HepG2 (cell line): ENCODE measurements around the gene KIF1B. TPM values are rescaled to one million over a fixed set of nuclear protein-coding genes. Genes with fewer than 3 reads are reported as not detected.

Experiments
- ATAC-seq: fragments of 200-7000 bp; cut with Tn5 transposase; 3 replicates; pipeline ENCODE4 v1.9.1; 2020; ENCODE audit warnings: mild to moderate bottlenecking, moderate library complexity
- BruUV-seq: library from RNA; stranded (reverse); fragments of 400-500 nt; replicated peaks from 2 replicates; lab custom pipeline; 2021; lab: Mats Ljungman, UMichigan
- CTCF ChIA-PET: fragments of 300-600 bp; formaldehyde crosslinking; extraction: SDS; loops from one replicate; lab custom pipeline; 2021; ENCODE audit warnings: low total read pairs, inconsistent platforms, low intra/inter-chr PET ratio; lab: Yijun Ruan, JAX
- POLR2A ChIA-PET: fragments of 350-600 bp; sonication (Branson Sonifier 250); formaldehyde crosslinking; loops from one replicate; lab custom pipeline; 2020; ENCODE audit warnings: antibody characterized with exemption, inconsistent platforms; lab: Yijun Ruan, JAX
- DNase-seq: peaks from one replicate; pipeline ENCODE4 v3.0.0-alpha.2; 2015; ENCODE audit warnings: low spot score
- FAIRE-seq: peaks from 3 replicates; lab custom pipeline; 2011; peaks lifted over from hg19 to GRCh38; lab: Jason Lieb, UNC
- H2AFZ ChIP-seq: one replicate; pipeline ENCODE4 v1.6.1; 2011; ENCODE audit warnings: low read length, inconsistent platforms
- H3K27ac ChIP-seq: fragments of 300-600 bp; 3 replicates; pipeline ENCODE4 v1.8.0; 2011; ENCODE audit warnings: mixed run types, mild to moderate bottlenecking, mixed read lengths, low read length, inconsistent platforms; ENCODE audit not compliant: insufficient read depth; ENCODE audit errors: extremely low read length
- H3K27me3 ChIP-seq, 2 experiments: fragments of 200-600 bp in 1 of 2; 2 replicates in 1 of 2; 3 replicates in 1 of 2; pipeline versions ENCODE4 v1.6.0 to v1.8.0; 2011; ENCODE audit warnings: low read length in 2 of 2, mild to moderate bottlenecking in 2 of 2, moderate library complexity in 2 of 2, inconsistent platforms in 1 of 2; ENCODE audit not compliant: insufficient read depth in 2 of 2, control insufficient read depth in 1 of 2
- H3K36me3 ChIP-seq, 2 experiments: fragments of 200-600 bp in 1 of 2; replicated peaks in 1 of 2; 2 replicates in 1 of 2; 3 replicates in 1 of 2; pipeline versions ENCODE4 v1.5.1 to v1.8.0; 2011; ENCODE audit warnings: low read length in 2 of 2, inconsistent platforms in 1 of 2; ENCODE audit not compliant: insufficient read depth in 2 of 2, control insufficient read depth in 1 of 2
- H3K4me1 ChIP-seq: 2 replicates; pipeline ENCODE4 v1.5.1; 2012; ENCODE audit warnings: low read length, inconsistent platforms; ENCODE audit not compliant: insufficient read depth
- H3K4me2 ChIP-seq: 2 replicates; pipeline ENCODE4 v1.6.0; 2011; ENCODE audit warnings: low read depth, low read length, inconsistent platforms
- H3K4me3 ChIP-seq, 3 experiments: fragments of 200-600 bp in 1 of 3; sonication (generic), shearing (Covaris generic) in 1 of 3; replicated peaks in 1 of 3; 2 replicates each; pipeline ENCODE4 v1.5.1; 2011 to 2016; ENCODE audit warnings: low read length in 3 of 3, inconsistent platforms in 2 of 3, low read depth in 2 of 3, mild to moderate bottlenecking in 2 of 3, control low read depth in 1 of 3, mixed read lengths in 1 of 3; ENCODE audit not compliant: insufficient read depth in 1 of 3
- H3K79me2 ChIP-seq: one replicate; pipeline ENCODE4 v1.6.1; 2011; ENCODE audit warnings: low read length, inconsistent platforms; ENCODE audit not compliant: insufficient read depth
- H3K9ac ChIP-seq: 2 replicates; pipeline ENCODE4 v1.6.0; 2011; ENCODE audit warnings: mild to moderate bottlenecking, low read depth, low read length, inconsistent platforms; ENCODE audit not compliant: insufficient read depth
- H3K9me3 ChIP-seq: 2 replicates; pipeline ENCODE4 v1.5.1; 2012; ENCODE audit warnings: mild to moderate bottlenecking, low read length
- H4K20me1 ChIP-seq: 2 replicates; pipeline ENCODE4 v1.6.0; 2011; ENCODE audit warnings: inconsistent platforms, mild to moderate bottlenecking, low read length, moderate library complexity; ENCODE audit not compliant: insufficient read depth
- ASH2L ChIP-seq: fragments of 300-600, 200-600 bp; sonication (generic); IDR thresholded peaks from 2 replicates; pipeline ENCODE4 v1.7.0; 2017; ENCODE audit warnings: low read depth, mild to moderate bottlenecking, moderate library complexity, mixed read lengths, low read length; ENCODE audit not compliant: insufficient read length
- GPN1 ChIP-seq: sonication (generic); formaldehyde crosslinking; IDR thresholded peaks from 2 replicates; pipeline ENCODE4 v1.5.1; 2020; ENCODE audit warnings: missing genetic modification reagents, borderline replicate concordance
- HMG20A ChIP-seq: IDR thresholded peaks from 2 replicates; pipeline ENCODE4 v1.6.1; 2016; ENCODE audit warnings: borderline replicate concordance
- MAFK ChIP-seq, 2 experiments: IDR thresholded peaks in 1 of 2; conservative IDR thresholded peaks in 1 of 2; 2 replicates each; pipeline ENCODE4 v1.6.1; 2011; ENCODE audit warnings: improper control_type of control experiment in 2 of 2, low read length in 2 of 2
- SNAI1 ChIP-seq: sonication (generic); formaldehyde crosslinking; IDR thresholded peaks from 2 replicates; pipeline ENCODE4 v1.5.0; 2020; ENCODE audit warnings: mild to moderate bottlenecking, missing genetic modification reagents, borderline replicate concordance
- SP1 ChIP-seq, 2 experiments: fragments of 450-650 bp in 1 of 2; sonication (generic) in 1 of 2; formaldehyde crosslinking in 1 of 2; IDR thresholded peaks; 2 replicates each; pipeline versions ENCODE4 v1.4.0 to v1.6.1; 2016 to 2020; ENCODE audit warnings: missing genetic modification reagents in 1 of 2
- ZNF160 ChIP-seq: sonication (generic); formaldehyde crosslinking; IDR thresholded peaks from 2 replicates; pipeline ENCODE4 v1.8.0; 2022; ENCODE audit warnings: mild to moderate bottlenecking, inconsistent platforms, missing genetic modification reagents
- ZNF234 ChIP-seq: sonication (generic); formaldehyde crosslinking; conservative IDR thresholded peaks from 2 replicates; pipeline ENCODE4 v1.5.1; 2020; ENCODE audit warnings: mild to moderate bottlenecking, missing genetic modification reagents
- ZNF292 ChIP-seq: sonication (generic); formaldehyde crosslinking; IDR thresholded peaks from 2 replicates; pipeline ENCODE4 v1.8.1; 2022; ENCODE audit warnings: mild to moderate bottlenecking, low read depth, missing genetic modification reagents, borderline replicate concordance
- ZNF317 ChIP-seq: sonication (generic); formaldehyde crosslinking; IDR thresholded peaks from 2 replicates; pipeline ENCODE4 v1.5.0; 2020; ENCODE audit warnings: mild to moderate bottlenecking, missing genetic modification reagents
- ZNF556 ChIP-seq: sonication (generic); formaldehyde crosslinking; IDR thresholded peaks from 2 replicates; pipeline ENCODE4 v1.4.0; 2020; ENCODE audit warnings: mild to moderate bottlenecking, missing genetic modification reagents, borderline replicate concordance
- ZNF564 ChIP-seq: sonication (generic); formaldehyde crosslinking; IDR thresholded peaks from 2 replicates; pipeline ENCODE4 v1.8.1; 2023; ENCODE audit warnings: mild to moderate bottlenecking, missing genetic modification reagents
- ZNF839 ChIP-seq: sonication (generic); formaldehyde crosslinking; IDR thresholded peaks from 2 replicates; pipeline ENCODE4 v1.4.0; 2020; ENCODE audit warnings: missing genetic modification reagents, mild to moderate bottlenecking, borderline replicate concordance
- ZSCAN12 ChIP-seq: sonication (generic); formaldehyde crosslinking; IDR thresholded peaks from 2 replicates; pipeline ENCODE4 v1.9.0; 2021; ENCODE audit warnings: mild to moderate bottlenecking, missing genetic modification reagents
- WGBS: methylation state at CpG from one replicate; pipeline ENCODE4 v1.1.6; 2017; ENCODE audit warnings: low lambda C conversion rate; 5-methylcytosine and 5-hydroxymethylcytosine counted together
- in situ Hi-C: cut with HindIII; loops from 2 replicates; pipeline ENCODE4 v1.10.0; 2017; ENCODE audit warnings: low pct_unique_long_range_greater_than_20kb; ENCODE audit not compliant: extremely low pct_ligation_motif_present
- intact Hi-C: fragments of 100-400 bp; cut with micrococcal nuclease; formaldehyde crosslinking; loops from one replicate; pipeline ENCODE4 v1.10.0; 2022; ENCODE audit not compliant: unreplicated experiment
- polyA plus RNA-seq, 8 experiments: library from polyadenylated mRNA; depleted of rRNA in 3 of 8; stranded (reverse) in 7 of 8; unstranded in 1 of 8; fragments of >200 nt; fragmentation: Illumina TruSeq in 4 of 8; extraction: Trizol in 4 of 8; gene quantifications; 2 replicates each; pipeline versions ENCODE4 v1.2.1 to v1.2.3, GENCODE V29; 2011 to 2016; ENCODE audit warnings: low read depth in 4 of 8, missing spikeins in 1 of 8, mixed read lengths in 1 of 8; ENCODE audit not compliant: insufficient read depth in 1 of 8
- total RNA-seq, 5 experiments: library from RNA; depleted of rRNA; stranded (reverse); fragments of >200 nt; fragmentation: Illumina TruSeq; extraction: Trizol; gene quantifications; 2 replicates each; pipeline ENCODE4 v1.2.3, GENCODE V29; 2016; ENCODE audit warnings: low read depth in 1 of 5
- TF ChIP-seq, protein P1 (sequence below): sonication (generic); formaldehyde crosslinking; IDR thresholded peaks from 2 replicates; pipeline ENCODE4 v1.5.1; 2020; ENCODE audit warnings: mild to moderate bottlenecking, missing genetic modification reagents, moderate library complexity
- TF ChIP-seq, protein P2 (sequence below): sonication (generic); formaldehyde crosslinking; IDR thresholded peaks from 2 replicates; pipeline ENCODE4 v1.5.1; 2020; ENCODE audit warnings: mild to moderate bottlenecking, missing genetic modification reagents, borderline replicate concordance
- TF ChIP-seq, protein P3 (sequence below): sonication (generic); formaldehyde crosslinking; IDR thresholded peaks from 2 replicates; pipeline ENCODE4 v1.5.1; 2020; ENCODE audit warnings: missing genetic modification reagents, mild to moderate bottlenecking, borderline replicate concordance
- TF ChIP-seq, protein P4 (sequence below): sonication (generic); formaldehyde crosslinking; IDR thresholded peaks from 2 replicates; pipeline ENCODE4; 2020; ENCODE audit warnings: missing genetic modification reagents, mild to moderate bottlenecking, borderline replicate concordance

Gene KIF1B
- total and polyA plus RNA-seq, 2 of the 13 experiments (the other 11 are each of a cell fraction or from before 2014, with no cell fraction given) = 26.7 to 32.5 TPM

DNA sequence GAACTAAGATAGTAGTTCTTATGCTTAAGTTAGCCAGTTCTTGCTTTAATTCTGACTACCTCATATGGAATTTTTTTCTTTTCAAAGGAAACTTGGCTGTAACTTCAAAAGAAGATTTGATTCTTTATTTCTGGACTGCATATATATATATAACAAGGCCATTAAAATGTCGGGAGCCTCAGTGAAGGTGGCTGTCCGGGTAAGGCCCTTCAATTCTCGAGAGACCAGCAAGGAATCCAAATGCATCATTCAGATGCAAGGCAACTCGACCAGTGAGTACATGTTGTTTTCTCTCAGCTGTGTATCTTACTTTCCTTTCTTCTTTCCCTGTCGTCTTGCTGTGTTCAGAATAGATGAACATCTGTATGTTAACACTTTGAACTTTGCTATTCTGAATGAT, 21.8 kb downstream of the KIF1B start:
- CTCF ChIA-PET = no interaction called here

More for the DNA sequence above, 21.8 kb downstream of the KIF1B start:
- POLR2A ChIA-PET = no interaction called here
- H3K79me2 ChIP-seq = peaks cover 52% of the 10 kb centered on the region
- DNase-seq = no peak
- TF ChIP-seq ZNF292 (CRISPR knock-in tag) (no peak), ZSCAN12 (CRISPR knock-in tag) (no peak), ZNF160 (CRISPR knock-in tag) (no peak), ZNF234 (CRISPR knock-in tag) (no peak), MAFK (conservative IDR thresholded peaks at IDR 0.05 in 1 of 2, IDR thresholded peaks at IDR 0.05 in 1 of 2; ENCODE audit: low read length in 2 of 2) (no peak), ZNF564 (CRISPR knock-in tag) (no peak), SP1 (IDR thresholded peaks at IDR 0.05) (no peak), SP1 (CRISPR knock-in tag; IDR thresholded peaks at IDR 0.05) (no peak), GPN1 (CRISPR knock-in tag) (no peak), ASH2L (no peak), SNAI1 (CRISPR knock-in tag) (no peak), ZNF839 (CRISPR knock-in tag) (no peak), HMG20A (CRISPR knock-in tag) (no peak), ZNF317 (CRISPR knock-in tag) (no peak), ZNF556 (no peak)
- TF ChIP-seq, protein P1, sequence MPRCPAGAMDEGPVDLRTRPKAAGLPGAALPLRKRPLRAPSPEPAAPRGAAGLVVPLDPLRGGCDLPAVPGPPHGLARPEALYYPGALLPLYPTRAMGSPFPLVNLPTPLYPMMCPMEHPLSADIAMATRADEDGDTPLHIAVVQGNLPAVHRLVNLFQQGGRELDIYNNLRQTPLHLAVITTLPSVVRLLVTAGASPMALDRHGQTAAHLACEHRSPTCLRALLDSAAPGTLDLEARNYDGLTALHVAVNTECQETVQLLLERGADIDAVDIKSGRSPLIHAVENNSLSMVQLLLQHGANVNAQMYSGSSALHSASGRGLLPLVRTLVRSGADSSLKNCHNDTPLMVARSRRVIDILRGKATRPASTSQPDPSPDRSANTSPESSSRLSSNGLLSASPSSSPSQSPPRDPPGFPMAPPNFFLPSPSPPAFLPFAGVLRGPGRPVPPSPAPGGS (CRISPR knock-in tag) = no peak
- TF ChIP-seq, protein P2, sequence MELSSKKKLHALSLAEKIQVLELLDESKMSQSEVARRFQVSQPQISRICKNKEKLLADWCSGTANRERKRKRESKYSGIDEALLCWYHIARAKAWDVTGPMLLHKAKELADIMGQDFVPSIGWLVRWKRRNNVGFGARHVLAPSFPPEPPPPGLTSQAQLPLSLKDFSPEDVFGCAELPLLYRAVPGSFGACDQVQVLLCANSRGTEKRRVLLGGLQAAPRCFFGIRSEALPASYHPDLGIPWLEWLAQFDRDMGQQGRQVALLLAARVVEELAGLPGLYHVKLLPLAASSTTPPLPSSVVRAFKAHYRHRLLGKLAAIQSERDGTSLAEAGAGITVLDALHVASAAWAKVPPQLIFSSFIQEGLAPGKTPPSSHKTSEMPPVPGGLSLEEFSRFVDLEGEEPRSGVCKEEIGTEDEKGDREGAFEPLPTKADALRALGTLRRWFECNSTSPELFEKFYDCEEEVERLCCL (CRISPR knock-in tag) = no peak
- TF ChIP-seq, protein P3, sequence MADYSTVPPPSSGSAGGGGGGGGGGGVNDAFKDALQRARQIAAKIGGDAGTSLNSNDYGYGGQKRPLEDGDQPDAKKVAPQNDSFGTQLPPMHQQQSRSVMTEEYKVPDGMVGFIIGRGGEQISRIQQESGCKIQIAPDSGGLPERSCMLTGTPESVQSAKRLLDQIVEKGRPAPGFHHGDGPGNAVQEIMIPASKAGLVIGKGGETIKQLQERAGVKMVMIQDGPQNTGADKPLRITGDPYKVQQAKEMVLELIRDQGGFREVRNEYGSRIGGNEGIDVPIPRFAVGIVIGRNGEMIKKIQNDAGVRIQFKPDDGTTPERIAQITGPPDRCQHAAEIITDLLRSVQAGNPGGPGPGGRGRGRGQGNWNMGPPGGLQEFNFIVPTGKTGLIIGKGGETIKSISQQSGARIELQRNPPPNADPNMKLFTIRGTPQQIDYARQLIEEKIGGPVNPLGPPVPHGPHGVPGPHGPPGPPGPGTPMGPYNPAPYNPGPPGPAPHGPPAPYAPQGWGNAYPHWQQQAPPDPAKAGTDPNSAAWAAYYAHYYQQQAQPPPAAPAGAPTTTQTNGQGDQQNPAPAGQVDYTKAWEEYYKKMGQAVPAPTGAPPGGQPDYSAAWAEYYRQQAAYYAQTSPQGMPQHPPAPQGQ (CRISPR knock-in tag) = no peak
- TF ChIP-seq, protein P4, sequence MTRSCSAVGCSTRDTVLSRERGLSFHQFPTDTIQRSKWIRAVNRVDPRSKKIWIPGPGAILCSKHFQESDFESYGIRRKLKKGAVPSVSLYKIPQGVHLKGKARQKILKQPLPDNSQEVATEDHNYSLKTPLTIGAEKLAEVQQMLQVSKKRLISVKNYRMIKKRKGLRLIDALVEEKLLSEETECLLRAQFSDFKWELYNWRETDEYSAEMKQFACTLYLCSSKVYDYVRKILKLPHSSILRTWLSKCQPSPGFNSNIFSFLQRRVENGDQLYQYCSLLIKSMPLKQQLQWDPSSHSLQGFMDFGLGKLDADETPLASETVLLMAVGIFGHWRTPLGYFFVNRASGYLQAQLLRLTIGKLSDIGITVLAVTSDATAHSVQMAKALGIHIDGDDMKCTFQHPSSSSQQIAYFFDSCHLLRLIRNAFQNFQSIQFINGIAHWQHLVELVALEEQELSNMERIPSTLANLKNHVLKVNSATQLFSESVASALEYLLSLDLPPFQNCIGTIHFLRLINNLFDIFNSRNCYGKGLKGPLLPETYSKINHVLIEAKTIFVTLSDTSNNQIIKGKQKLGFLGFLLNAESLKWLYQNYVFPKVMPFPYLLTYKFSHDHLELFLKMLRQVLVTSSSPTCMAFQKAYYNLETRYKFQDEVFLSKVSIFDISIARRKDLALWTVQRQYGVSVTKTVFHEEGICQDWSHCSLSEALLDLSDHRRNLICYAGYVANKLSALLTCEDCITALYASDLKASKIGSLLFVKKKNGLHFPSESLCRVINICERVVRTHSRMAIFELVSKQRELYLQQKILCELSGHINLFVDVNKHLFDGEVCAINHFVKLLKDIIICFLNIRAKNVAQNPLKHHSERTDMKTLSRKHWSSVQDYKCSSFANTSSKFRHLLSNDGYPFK (CRISPR knock-in tag) = no peak
- TF ChIP-seq, all 625 proteins: peak for 0
- Histone ChIP-seq H2AFZ (no peak overlapping the region), H3K9ac (no peak overlapping the region), H3K4me1 (peaks cover 37% of the 10 kb centered on the region), H4K20me1 (peaks cover 15% of the 10 kb centered on the region), H3K27ac (no peak overlapping the region), H3K9me3 (no peaks in the 10 kb centered on the region), H3K36me3 (peaks cover 1 to 12% of the 10 kb centered on the region in 2 experiments; a peak in 4 of 5 replicates), H3K4me3 (no peak overlapping the region), H3K27me3 (no peaks in the 10 kb centered on the region), H3K4me2 (no peak overlapping the region)
- intact Hi-C loops = no loop called here
- in situ Hi-C loops = no loop called here
- no TSS peak for BruUV-seq
- ATAC-seq = no peak
- no peak for FAIRE-seq
- 69% methylated on average over 5 of the region's 5 CpGs for WGBS
